Small intestine (tissue), 7 donors: Measurements from ENCODE around the gene C17orf114.
A peak's percentile ranks its signal among the peaks of the same experiment; 100 is the strongest.

ENCODE experiments used
- DNase-seq, 2 donors: peaks; one replicate each; pipeline versions ENCODE4 v3.0.0 to v3.0.0-alpha.2; 2013
- FAIRE-seq: peaks from 2 replicates; lab custom pipeline; 2012; peaks lifted over from hg19 to GRCh38; lab: Jason Lieb, UNC
- H3K27ac ChIP-seq, 3 donors: one replicate each; pipeline ENCODE4 v1.5.1; 2013; ENCODE audit warnings: low read length in 2 of 3, mild to moderate bottlenecking in 2 of 3, control low read depth in 1 of 3, inconsistent platforms in 1 of 3, low read depth in 1 of 3, moderate library complexity in 1 of 3
- H3K27me3 ChIP-seq, 3 donors: one replicate each; pipeline ENCODE4 v1.6.1; 2013; ENCODE audit warnings: low read length in 3 of 3, inconsistent platforms in 1 of 3; ENCODE audit not compliant: control insufficient read depth in 3 of 3, insufficient read depth in 3 of 3
- H3K36me3 ChIP-seq, 3 donors: one replicate each; pipeline ENCODE4 v1.6.1; 2013; ENCODE audit warnings: low read length in 3 of 3, inconsistent platforms in 1 of 3, low read depth in 1 of 3, mild to moderate bottlenecking in 1 of 3, moderate library complexity in 1 of 3; ENCODE audit not compliant: control insufficient read depth in 3 of 3, insufficient read depth in 2 of 3
- H3K4me1 ChIP-seq, 3 donors: one replicate each; pipeline ENCODE4 v1.6.1; 2013; ENCODE audit warnings: low read length in 2 of 3, inconsistent platforms in 1 of 3, low read depth in 1 of 3, mild to moderate bottlenecking in 1 of 3, moderate library complexity in 1 of 3; ENCODE audit not compliant: control insufficient read depth in 3 of 3, insufficient read depth in 2 of 3
- H3K4me3 ChIP-seq, 3 donors: one replicate each; pipeline ENCODE4 v1.5.1; 2013; ENCODE audit warnings: low read length in 3 of 3, control low read depth in 1 of 3, inconsistent platforms in 1 of 3, low read depth in 1 of 3, mild to moderate bottlenecking in 1 of 3, moderate library complexity in 1 of 3
- H3K9me3 ChIP-seq, 2 donors: one replicate each; pipeline ENCODE4 v1.6.1; 2013; ENCODE audit warnings: low read depth in 1 of 2, low read length in 1 of 2; ENCODE audit not compliant: control insufficient read depth in 2 of 2, insufficient read depth in 1 of 2
- WGBS, 3 donors: extraction: QIAGEN DNeasy Blood & Tissue Kit; methylation state at CpG; one replicate each; pipeline ENCODE4 v1.1.7; 2013; 5-methylcytosine and 5-hydroxymethylcytosine counted together
- donor health status: healthy with polysubstance abuse.
- donor health status: control.
- donor health status: control.
- donor health status: Bipolar disorder and iron deficiency.
- donor health status: healthy.

Gene C17orf114

GRCh38 chr17:4840893-4841242 is 38.7 kb upstream of the C17orf114 start:
- WGBS, 3 donors = 71 to 88% (median 73%) methylated on average over 9 to 10 of the region's 10 CpGs
- peaks cover 0 to 22% (median 4%) of the 10 kb centered on the region in 3 donors for H3K4me1 ChIP-seq
- no peak overlapping the region for H3K4me3 ChIP-seq
- peaks cover 4 to 42% (median 7%) of the 10 kb centered on the region in 3 donors for H3K36me3 ChIP-seq
- FAIRE-seq (no peak), DNase-seq (no peak)
- no peak overlapping the region for H3K27ac ChIP-seq
- H3K9me3 ChIP-seq = no peaks in the 10 kb centered on the region
- H3K27me3 ChIP-seq = no peaks in the 10 kb centered on the region

DNA sequence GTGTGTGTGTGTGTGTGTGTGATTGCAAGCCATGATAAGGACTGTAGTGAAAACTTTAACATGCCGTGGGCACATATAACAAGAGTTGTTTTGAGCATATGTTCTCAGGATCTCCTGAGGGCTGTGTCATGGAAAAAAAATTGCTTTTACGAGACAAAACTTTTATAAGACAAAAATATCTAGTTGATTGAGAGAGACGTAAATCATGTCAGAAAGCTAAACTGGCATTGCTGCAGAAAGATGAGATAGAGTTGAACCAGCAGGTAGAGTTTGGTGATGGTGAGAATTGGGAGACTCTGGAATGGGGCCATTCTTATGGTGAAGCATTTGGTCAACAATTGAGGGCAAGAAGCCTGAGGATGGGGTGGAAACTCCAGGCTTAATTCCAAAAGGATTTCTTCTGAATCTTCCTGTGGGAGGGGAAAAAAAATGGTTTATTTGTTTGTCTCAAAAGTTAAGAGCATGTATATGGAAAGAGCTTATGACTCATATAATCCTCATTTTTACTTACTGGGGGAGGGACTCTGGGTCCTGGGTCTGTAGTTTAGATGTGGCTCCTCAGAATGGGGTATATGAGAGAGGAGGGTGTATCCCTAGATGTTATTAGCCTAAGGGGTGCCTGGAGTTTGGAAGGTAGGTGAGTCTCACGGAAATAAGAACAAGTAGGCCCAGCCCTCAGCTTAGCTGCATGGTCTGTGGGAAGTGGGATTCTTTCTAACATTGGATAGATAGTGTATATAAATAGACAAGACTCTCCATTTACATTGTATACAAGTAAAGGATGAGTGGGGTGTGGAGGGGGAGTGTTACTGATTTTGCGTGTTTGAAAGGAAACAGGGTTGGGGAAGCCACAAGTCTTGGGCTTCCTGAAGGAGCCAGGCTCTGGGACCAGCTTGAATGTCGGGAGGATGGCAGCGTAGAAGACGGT is 38.1 kb upstream of the C17orf114 start:
- DNase-seq = no peak
- peaks cover 0 to 28% (median 10%) of the 10 kb centered on the region in 3 donors for H3K4me1 ChIP-seq
- 69 to 86% (median 80%) methylated on average over 8 of the region's 8 CpGs for WGBS, 3 donors

DNA sequence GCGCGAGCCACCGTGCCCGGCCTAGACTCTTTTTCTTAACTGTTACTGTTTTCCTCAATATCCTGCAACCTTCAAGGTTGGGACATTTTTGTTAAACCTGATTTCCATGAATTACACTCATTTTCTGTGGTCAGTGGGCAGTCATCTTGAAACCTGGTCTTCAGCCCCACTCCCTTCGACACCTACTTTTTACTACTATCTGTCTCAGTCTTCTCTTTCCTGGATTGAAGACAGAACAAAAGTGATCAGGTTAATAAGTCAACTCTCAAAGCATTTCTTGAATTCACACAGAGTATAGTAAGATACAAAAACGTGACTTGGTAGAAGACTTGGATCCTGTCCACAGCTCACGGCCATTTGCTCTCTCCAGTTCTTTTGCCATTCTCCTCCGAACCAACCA is 37.1 kb upstream of the C17orf114 start:
- H3K27ac ChIP-seq = no peak overlapping the region
- no peak for FAIRE-seq
- no peak for DNase-seq
- H3K4me3 ChIP-seq = no peak overlapping the region
- no peaks in the 10 kb centered on the region for H3K27me3 ChIP-seq
- WGBS, 3 donors = 88 to 91% (median 89%) methylated on average over 8 of the region's 8 CpGs
- H3K36me3 ChIP-seq = peaks cover 0 to 43% (median 7%) of the 10 kb centered on the region in 3 donors
- H3K4me1 ChIP-seq = peaks cover 3 to 38% (median 10%) of the 10 kb centered on the region in 3 donors
- no peaks in the 10 kb centered on the region for H3K9me3 ChIP-seq

More for the DNA sequence above, 38.1 kb upstream of the C17orf114 start:
- Histone ChIP-seq H3K4me3 (no peak overlapping the region), H3K27me3 (no peaks in the 10 kb centered on the region), H3K36me3 (peaks cover 4 to 45% (median 7%) of the 10 kb centered on the region in 3 donors), H3K9me3 (no peaks in the 10 kb centered on the region), H3K27ac (no peak overlapping the region)
- FAIRE-seq = no peak

DNA sequence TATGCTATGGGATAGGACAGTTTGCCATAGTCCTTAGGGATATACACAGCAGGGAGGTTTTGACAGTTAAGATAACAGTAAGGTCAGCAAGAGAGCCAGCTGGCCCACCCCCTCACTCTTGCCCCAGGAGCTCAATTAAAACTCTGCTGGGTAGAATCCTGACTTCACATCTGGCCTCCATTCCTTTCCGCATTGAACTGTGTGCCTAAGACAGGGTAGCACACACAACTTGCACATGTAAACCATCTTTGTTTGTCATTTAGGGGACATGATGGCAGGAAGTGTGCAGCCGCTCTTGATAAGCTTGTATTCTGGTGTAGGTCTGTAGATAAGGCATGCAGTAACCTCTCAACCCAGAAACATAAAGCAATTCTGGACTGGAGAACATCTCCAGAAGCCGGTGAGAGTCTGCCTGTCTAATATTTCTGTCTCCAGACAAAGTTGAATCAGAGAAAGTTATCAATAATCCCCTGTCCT is 36.2 kb upstream of the C17orf114 start:
- Histone ChIP-seq H3K4me1 (peaks cover 3 to 38% (median 10%) of the 10 kb centered on the region in 3 donors), H3K27ac (no peak overlapping the region), H3K27me3 (no peaks in the 10 kb centered on the region), H3K4me3 (no peak overlapping the region), H3K36me3 (peaks cover 0 to 37% (median 7%) of the 10 kb centered on the region in 3 donors), H3K9me3 (no peaks in the 10 kb centered on the region)
- DNase-seq (no peak), FAIRE-seq (no peak)
- WGBS, 3 donors = 72 to 81% (median 79%) methylated on average over 3 of the region's 3 CpGs

DNA sequence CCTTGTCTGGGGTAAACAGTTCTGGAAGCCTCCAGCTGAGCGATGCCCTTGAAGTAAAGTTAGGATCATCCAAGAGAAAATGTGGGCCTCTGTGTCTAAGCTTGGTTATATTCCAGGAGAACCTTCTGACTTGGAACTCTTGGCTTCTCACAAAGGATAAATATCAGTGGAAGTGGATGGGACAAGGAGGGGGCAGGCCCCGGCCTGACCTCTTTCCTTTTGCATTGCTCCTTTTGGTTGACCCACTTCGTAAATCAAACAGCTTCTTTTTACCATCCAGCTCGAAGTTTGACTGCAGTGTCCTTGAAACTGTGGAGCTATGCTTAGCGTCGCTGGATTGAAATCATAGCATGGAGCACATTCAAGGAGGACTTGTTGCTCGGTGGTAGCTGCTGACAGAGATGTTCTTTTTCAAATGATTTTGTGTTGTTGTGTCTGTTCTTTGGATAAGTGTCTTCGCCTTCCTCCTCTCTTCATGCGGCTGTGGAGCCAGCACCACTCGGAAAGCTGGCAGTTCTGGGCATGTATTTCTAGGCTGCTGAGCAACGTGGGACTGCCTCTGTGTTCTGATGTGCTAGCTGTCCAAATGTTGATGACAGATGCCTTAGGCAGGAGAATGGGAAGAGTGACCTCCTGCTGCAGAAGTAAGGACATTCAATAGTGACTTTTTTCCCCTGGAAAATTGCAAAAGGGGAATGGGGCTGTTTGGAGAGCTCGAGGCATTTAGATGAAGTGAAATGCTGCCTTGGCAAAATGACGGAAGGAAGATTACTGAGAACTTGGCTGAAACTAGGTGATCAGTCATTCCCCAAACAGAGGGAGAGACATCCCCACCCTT is 35.6 kb upstream of the C17orf114 start:
- H3K27ac ChIP-seq = no peak overlapping the region
- H3K4me3 ChIP-seq = no peak overlapping the region
- peaks cover 0 to 34% (median 7%) of the 10 kb centered on the region in 3 donors for H3K36me3 ChIP-seq
- no peak for DNase-seq
- no peaks in the 10 kb centered on the region for H3K9me3 ChIP-seq
- WGBS, 3 donors = 65 to 80% (median 76%) methylated on average over 13 of the region's 13 CpGs
- no peaks in the 10 kb centered on the region for H3K27me3 ChIP-seq
- peaks cover 3 to 38% (median 10%) of the 10 kb centered on the region in 3 donors for H3K4me1 ChIP-seq
- FAIRE-seq = no peak

DNA sequence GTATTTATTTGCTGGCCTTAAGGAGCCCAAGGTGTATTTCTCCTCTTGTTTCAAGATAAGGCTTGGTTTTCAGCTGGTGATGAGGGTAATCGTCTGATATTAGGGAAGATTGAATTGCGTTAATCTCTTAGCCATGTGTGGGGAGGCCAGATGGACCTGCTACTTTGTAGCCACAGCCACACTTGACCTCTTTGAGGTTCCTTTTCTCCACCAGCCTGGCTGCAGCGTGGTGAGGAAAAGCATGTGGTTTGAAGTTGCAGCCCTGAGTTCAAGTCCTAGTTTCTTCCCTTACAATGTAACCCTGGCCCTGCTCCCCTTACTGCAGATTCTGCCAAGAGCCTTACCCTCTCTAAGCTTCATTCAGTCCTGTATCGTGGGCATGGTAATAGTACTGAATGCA is 34.1 kb upstream of the C17orf114 start:
- peaks cover 3 to 38% (median 10%) of the 10 kb centered on the region in 3 donors for H3K4me1 ChIP-seq
- H3K36me3 ChIP-seq = peaks cover 0 to 28% (median 7%) of the 10 kb centered on the region in 3 donors
- H3K9me3 ChIP-seq = no peaks in the 10 kb centered on the region
- FAIRE-seq (no peak), DNase-seq (no peak)
- H3K27me3 ChIP-seq = no peaks in the 10 kb centered on the region
- no peak overlapping the region for H3K4me3 ChIP-seq
- WGBS, 3 donors = 43 to 63% (median 50%) methylated on average over 4 of the region's 4 CpGs
- peak overlapping the region in 2 of 3 donors; percentile 95 to 97 for H3K27ac ChIP-seq

DNA sequence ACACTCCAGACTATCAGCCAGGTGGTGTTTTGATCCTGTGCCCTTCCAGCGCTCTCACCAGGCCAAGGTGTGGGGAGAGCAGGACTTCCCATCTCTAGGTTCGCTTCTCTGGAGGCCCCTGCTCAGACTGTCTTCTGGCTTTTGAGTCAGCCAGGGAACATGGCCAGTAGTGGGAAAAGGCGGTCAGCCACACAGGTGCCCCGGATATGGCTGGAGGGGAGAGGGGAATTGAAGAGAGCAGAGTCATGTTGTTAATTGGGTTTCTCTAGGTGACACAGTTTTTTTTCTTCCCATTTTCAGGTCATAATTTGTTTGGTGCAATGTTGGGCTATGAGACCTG is 32.5 kb upstream of the C17orf114 start:
- WGBS, 3 donors = 24 to 49% (median 28%) methylated on average over 4 of the region's 4 CpGs
- Histone ChIP-seq H3K36me3 (peaks cover 0 to 22% (median 7%) of the 10 kb centered on the region in 3 donors), H3K4me1 (peaks cover 3 to 32% (median 10%) of the 10 kb centered on the region in 3 donors), H3K4me3 (peak overlapping the region in 2 of 3 donors; percentile 56 to 90), H3K9me3 (no peaks in the 10 kb centered on the region), H3K27ac (peak overlapping the region; percentile 86 to 97 (median 95)), H3K27me3 (no peaks in the 10 kb centered on the region)
- DNase-seq (peak in 1 of 2 donors; percentile 50), FAIRE-seq (no peak)
